Measurements from ENCODE around the gene JAK3.

The JAK3 gene

GRCh38 chr19:17817668-17818363 lies 30.0 kb downstream of the JAK3 start:
- TF ChIP-seq, protein P1, sequence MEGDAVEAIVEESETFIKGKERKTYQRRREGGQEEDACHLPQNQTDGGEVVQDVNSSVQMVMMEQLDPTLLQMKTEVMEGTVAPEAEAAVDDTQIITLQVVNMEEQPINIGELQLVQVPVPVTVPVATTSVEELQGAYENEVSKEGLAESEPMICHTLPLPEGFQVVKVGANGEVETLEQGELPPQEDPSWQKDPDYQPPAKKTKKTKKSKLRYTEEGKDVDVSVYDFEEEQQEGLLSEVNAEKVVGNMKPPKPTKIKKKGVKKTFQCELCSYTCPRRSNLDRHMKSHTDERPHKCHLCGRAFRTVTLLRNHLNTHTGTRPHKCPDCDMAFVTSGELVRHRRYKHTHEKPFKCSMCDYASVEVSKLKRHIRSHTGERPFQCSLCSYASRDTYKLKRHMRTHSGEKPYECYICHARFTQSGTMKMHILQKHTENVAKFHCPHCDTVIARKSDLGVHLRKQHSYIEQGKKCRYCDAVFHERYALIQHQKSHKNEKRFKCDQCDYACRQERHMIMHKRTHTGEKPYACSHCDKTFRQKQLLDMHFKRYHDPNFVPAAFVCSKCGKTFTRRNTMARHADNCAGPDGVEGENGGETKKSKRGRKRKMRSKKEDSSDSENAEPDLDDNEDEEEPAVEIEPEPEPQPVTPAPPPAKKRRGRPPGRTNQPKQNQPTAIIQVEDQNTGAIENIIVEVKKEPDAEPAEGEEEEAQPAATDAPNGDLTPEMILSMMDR (IDR thresholded peaks at IDR 0.05; ENCODE audit: control insufficient read depth, insufficient read depth, low read depth, low read length, missing control alignments), result no peak
- H3K4me3 ChIP-seq (ENCODE audit: control insufficient read depth, low read depth, low read length), result no peak overlapping the region
- no peak for DNase-seq (ENCODE audit: low read depth)

GRCh38 chr19:17812099-17812498 lies 35.7 kb downstream of the JAK3 start:
- TF ChIP-seq, protein P1 (IDR thresholded peaks at IDR 0.05; ENCODE audit: control insufficient read depth, insufficient read depth, low read depth, low read length, missing control alignments), result no peak
- H3K4me3 ChIP-seq (ENCODE audit: control insufficient read depth, low read depth, low read length), result no peak overlapping the region
- no peak for DNase-seq (ENCODE audit: low read depth)

DNA sequence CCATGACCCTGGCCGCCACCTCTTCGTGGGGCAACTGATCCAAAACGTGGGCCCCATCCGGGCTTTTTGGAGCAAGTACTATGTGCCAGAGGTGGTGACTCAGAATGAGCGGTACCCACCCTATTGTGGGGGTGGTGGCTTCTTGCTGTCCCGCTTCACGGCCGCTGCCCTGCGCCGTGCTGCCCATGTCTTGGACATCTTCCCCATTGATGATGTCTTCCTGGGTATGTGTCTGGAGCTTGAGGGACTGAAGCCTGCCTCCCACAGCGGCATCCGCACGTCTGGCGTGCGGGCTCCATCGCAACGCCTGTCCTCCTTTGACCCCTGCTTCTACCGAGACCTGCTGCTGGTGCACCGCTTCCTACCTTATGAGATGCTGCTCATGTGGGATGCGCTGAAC lies 36.1 kb downstream of the JAK3 start:
- DNase-seq (ENCODE audit: low read depth), result no peak

DNA sequence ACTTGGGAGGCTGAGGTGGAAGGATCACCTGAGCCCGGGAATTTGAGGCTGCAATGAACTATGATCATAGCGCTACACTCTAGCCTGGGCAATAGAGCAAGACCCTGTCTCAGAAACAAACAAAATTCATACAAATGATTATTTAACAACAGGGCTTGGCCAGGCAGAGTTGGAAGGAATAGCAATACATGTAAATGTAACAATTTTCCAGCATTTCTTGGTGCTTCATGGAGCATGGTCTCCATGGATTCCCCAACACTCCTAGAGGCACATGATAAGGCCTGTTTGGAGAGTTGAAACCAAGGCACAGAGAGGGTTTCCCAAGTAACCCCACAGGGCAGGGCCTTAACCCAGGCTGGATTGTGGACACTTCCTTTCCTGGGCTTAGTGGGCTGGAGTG lies 36.7 kb downstream of the JAK3 start:
- no peak overlapping the region for H3K4me3 ChIP-seq (ENCODE audit: control insufficient read depth, low read depth, low read length)
- DNase-seq (ENCODE audit: low read depth), result no peak
- TF ChIP-seq, protein P1 (IDR thresholded peaks at IDR 0.05; ENCODE audit: control insufficient read depth, insufficient read depth, low read depth, low read length, missing control alignments), result no peak

More for the DNA sequence above, 36.1 kb downstream of the JAK3 start:
- no peak overlapping the region for H3K4me3 ChIP-seq (ENCODE audit: control insufficient read depth, low read depth, low read length)
- TF ChIP-seq, protein P1 (IDR thresholded peaks at IDR 0.05; ENCODE audit: control insufficient read depth, insufficient read depth, low read depth, low read length, missing control alignments), result no peak

GRCh38 chr19:17807731-17808316 lies 40.0 kb downstream of the JAK3 start:
- TF ChIP-seq, protein P1 (IDR thresholded peaks at IDR 0.05; ENCODE audit: control insufficient read depth, insufficient read depth, low read depth, low read length, missing control alignments), result no peak
- no peak for DNase-seq (ENCODE audit: low read depth)
- H3K4me3 ChIP-seq (ENCODE audit: control insufficient read depth, low read depth, low read length), result no peak overlapping the region

DNA sequence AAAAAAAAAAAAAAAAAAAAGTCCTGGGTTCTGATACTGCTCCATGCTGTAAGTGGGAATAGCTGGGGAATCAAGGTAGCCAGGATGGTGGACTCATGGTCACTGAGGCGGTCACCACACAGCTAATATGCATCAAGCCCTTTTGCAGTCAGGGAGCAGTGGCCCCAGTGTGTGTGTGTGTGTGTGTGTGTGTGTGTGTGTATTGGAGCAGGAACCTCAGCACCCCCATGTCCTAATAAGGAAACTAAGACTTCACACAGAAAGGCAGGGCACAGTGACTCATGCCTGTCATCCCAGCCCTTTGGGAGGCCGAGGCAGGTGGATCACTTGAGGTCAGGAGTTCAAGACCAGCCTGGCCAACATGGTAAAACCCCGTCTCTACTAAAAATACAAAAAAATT lies 40.8 kb downstream of the JAK3 start:
- DNase-seq (ENCODE audit: low read depth), result no peak
- H3K4me3 ChIP-seq (ENCODE audit: control insufficient read depth, low read depth, low read length), result no peak overlapping the region
- TF ChIP-seq, protein P1 (IDR thresholded peaks at IDR 0.05; ENCODE audit: control insufficient read depth, insufficient read depth, low read depth, low read length, missing control alignments), result no peak
